Muscle of leg (tissue), 11 donors: ENCODE data around the gene ZFR. TPM values are rescaled to one million over a fixed set of nuclear protein-coding genes. Genes with fewer than 3 reads are reported as not detected.
A peak's percentile ranks its signal among the peaks of the same experiment; 100 is the strongest.
"Not testable (repeated sequence)": the region's sequence is repeated elsewhere in the genome, so short reads cannot be mapped to it uniquely, and the experiment has no call there.

ENCODE experiments used
- DNase-seq: peaks from one replicate; pipeline ENCODE4 v3.0.0; 2013
- H3K27ac ChIP-seq: one replicate; pipeline ENCODE4 v1.5.1; 2013; ENCODE audit warnings: mild to moderate bottlenecking, low read length, control low read depth
- H3K27me3 ChIP-seq: one replicate; pipeline ENCODE4 v1.6.1; 2013; ENCODE audit warnings: low read length; ENCODE audit not compliant: control insufficient read depth, insufficient read depth
- H3K36me3 ChIP-seq: one replicate; pipeline ENCODE4 v1.6.1; 2013; ENCODE audit warnings: low read length; ENCODE audit not compliant: control insufficient read depth, insufficient read depth
- H3K4me1 ChIP-seq: one replicate; pipeline ENCODE4 v1.6.1; 2013; ENCODE audit warnings: low read length; ENCODE audit not compliant: control insufficient read depth, insufficient read depth
- H3K4me3 ChIP-seq: one replicate; pipeline ENCODE4 v1.5.1; 2013; ENCODE audit warnings: low read length, control low read depth
- H3K9me3 ChIP-seq: replicated peaks from 2 replicates; pipeline ENCODE4 v1.6.1; 2013; ENCODE audit warnings: low read depth, low read length; ENCODE audit not compliant: control insufficient read depth
- WGBS: methylation state at CpG from one replicate; pipeline ENCODE4 v1.1.5; 2013; ENCODE audit warnings: missing lambda C conversion rate; ENCODE audit not compliant: insufficient coverage; 5-methylcytosine and 5-hydroxymethylcytosine counted together
- polyA plus RNA-seq, 8 donors: library from polyadenylated mRNA; unstranded; fragments of 120-200 nt; gene quantifications; one replicate each; pipeline versions ENCODE4 v1.2.1 to v1.2.3, GENCODE V29; 2013; ENCODE audit warnings: inconsistent platforms in 1 of 8, low replicate concordance in 1 of 8; ENCODE audit not compliant: insufficient read length in 8 of 8, insufficient read depth in 1 of 8
- total RNA-seq: library from RNA; stranded (reverse); fragments of 120-200 nt; gene quantifications from one replicate; pipeline ENCODE4 v1.2.4, GENCODE V29; 2013

Gene ZFR
- total and polyA plus RNA-seq, 9 donors, result 65.0 to 93.9 (median 81.5) TPM

- WGBS, result no CpG with 5 or more reads among the region's 1 CpG
- DNase-seq, result peak; percentile 51
- Histone ChIP-seq H3K9me3 (no peaks in the 10 kb centered on the region), H3K4me1 (peaks cover 10% of the 10 kb centered on the region), H3K4me3 (no peak overlapping the region), H3K27me3 (no peaks in the 10 kb centered on the region), H3K27ac (peak overlapping the region; percentile 50), H3K36me3 (peaks cover 5% of the 10 kb centered on the region)
Measured at GRCh38 chr5:32420506-32420905, 24.0 kb downstream of the ZFR start.

- Histone ChIP-seq H3K4me3 (no peak overlapping the region), H3K9me3 (no peaks in the 10 kb centered on the region), H3K36me3 (peaks cover 8% of the 10 kb centered on the region), H3K27ac (peak overlapping the region; percentile 85), H3K4me1 (peaks cover 10% of the 10 kb centered on the region), H3K27me3 (no peaks in the 10 kb centered on the region)
- WGBS, result 83% methylated on average over 1 of the region's 2 CpGs
- DNase-seq, result peak; percentile 88
Measured at GRCh38 chr5:32419791-32420190, 24.7 kb downstream of the ZFR start.

GRCh38 chr5:32413466-32414263 is 30.9 kb downstream of the ZFR start:
- Histone ChIP-seq H3K36me3 (peaks cover 24% of the 10 kb centered on the region), H3K4me1 (peaks cover 3% of the 10 kb centered on the region), H3K27me3 (no peaks in the 10 kb centered on the region), H3K9me3 (no peaks in the 10 kb centered on the region), H3K4me3 (no peak overlapping the region), H3K27ac (no peak overlapping the region)
- no peak for DNase-seq
- 92% methylated on average over 2 of the region's 3 CpGs for WGBS

- DNase-seq, result no peak
- Histone ChIP-seq H3K36me3 (peaks cover 23% of the 10 kb centered on the region), H3K4me1 (peaks cover 3% of the 10 kb centered on the region), H3K27ac (no peak overlapping the region), H3K4me3 (no peak overlapping the region), H3K27me3 (no peaks in the 10 kb centered on the region), H3K9me3 (no peaks in the 10 kb centered on the region)
Measured at GRCh38 chr5:32410630-32411029, 33.9 kb downstream of the ZFR start.

GRCh38 chr5:32406650-32407049 is 37.9 kb downstream of the ZFR start:
- Histone ChIP-seq H3K4me3 (no peak overlapping the region), H3K27me3 (no peaks in the 10 kb centered on the region), H3K9me3 (no peaks in the 10 kb centered on the region), H3K4me1 (no peaks in the 10 kb centered on the region), H3K36me3 (peaks cover 37% of the 10 kb centered on the region), H3K27ac (no peak overlapping the region)
- no peak for DNase-seq
- WGBS, result no CpG with 5 or more reads among the region's 2 CpGs

- Histone ChIP-seq H3K36me3 (peaks cover 40% of the 10 kb centered on the region), H3K9me3 (no peaks in the 10 kb centered on the region), H3K4me1 (no peaks in the 10 kb centered on the region), H3K27ac (no peak overlapping the region), H3K27me3 (no peaks in the 10 kb centered on the region), H3K4me3 (no peak overlapping the region)
- no peak for DNase-seq
- 95% methylated on average over 2 of the region's 5 CpGs for WGBS
Measured at GRCh38 chr5:32405507-32405906, 39.0 kb downstream of the ZFR start.

GRCh38 chr5:32403760-32404159 is 40.8 kb downstream of the ZFR start:
- Histone ChIP-seq H3K27ac (no peak overlapping the region), H3K27me3 (no peaks in the 10 kb centered on the region), H3K4me3 (no peak overlapping the region), H3K36me3 (peaks cover 50% of the 10 kb centered on the region), H3K9me3 (no peaks in the 10 kb centered on the region), H3K4me1 (no peaks in the 10 kb centered on the region)
- DNase-seq, result no peak
- 100% methylated on average over 1 of the region's 6 CpGs for WGBS

- H3K36me3 ChIP-seq, result peaks cover 65% of the 10 kb centered on the region
- no peaks in the 10 kb centered on the region for H3K4me1 ChIP-seq
- H3K9me3 ChIP-seq, result no peaks in the 10 kb centered on the region
- no peak overlapping the region for H3K4me3 ChIP-seq
- no peaks in the 10 kb centered on the region for H3K27me3 ChIP-seq
- no peak for DNase-seq
- 90% methylated on average over 1 of the region's 1 CpG for WGBS
- H3K27ac ChIP-seq, result no peak overlapping the region
Measured at GRCh38 chr5:32400401-32400800, 44.1 kb downstream of the ZFR start.

- peaks cover 63% of the 10 kb centered on the region for H3K36me3 ChIP-seq
- not testable (repeated sequence) for H3K27me3 ChIP-seq, H3K9me3 ChIP-seq, H3K4me1 ChIP-seq, DNase-seq, H3K27ac ChIP-seq, H3K4me3 ChIP-seq
- 100% methylated on average over 7 of the region's 10 CpGs for WGBS
Measured at GRCh38 chr5:32398754-32399153, 45.8 kb downstream of the ZFR start.

GRCh38 chr5:32394981-32395380 is 49.6 kb downstream of the ZFR start:
- Histone ChIP-seq H3K4me3 (no peak overlapping the region), H3K27ac (no peak overlapping the region), H3K27me3 (no peaks in the 10 kb centered on the region), H3K36me3 (peaks cover 55% of the 10 kb centered on the region), H3K9me3 (no peaks in the 10 kb centered on the region), H3K4me1 (no peaks in the 10 kb centered on the region)
- no peak for DNase-seq
- whole genome bisulfite sequencing, result 68% methylated on average over 3 of the region's 4 CpGs

- H3K36me3 ChIP-seq, result peaks cover 52% of the 10 kb centered on the region
- no CpG with 5 or more reads among the region's 3 CpGs for WGBS
- no peaks in the 10 kb centered on the region for H3K4me1 ChIP-seq
- H3K4me3 ChIP-seq, result no peak overlapping the region
- no peak for DNase-seq
- no peak overlapping the region for H3K27ac ChIP-seq
- no peaks in the 10 kb centered on the region for H3K9me3 ChIP-seq
- no peaks in the 10 kb centered on the region for H3K27me3 ChIP-seq
Measured at GRCh38 chr5:32392039-32392438, 52.5 kb downstream of the ZFR start.
